Psoas muscle (tissue), 8 donors: ENCODE data around the gene SETD1B. TPM values are rescaled to one million over a fixed set of nuclear protein-coding genes. Genes with fewer than 3 reads are reported as not detected.

ENCODE experiments used
- ATAC-seq, 4 donors: fragments of 200-7000 bp; cut with Tn5 transposase; one replicate each; pipeline ENCODE4 v1.9.1; 2020; ENCODE audit warnings: moderate library complexity in 3 of 4, mild to moderate bottlenecking in 2 of 4
- DNase-seq, 2 donors: peaks; one replicate each; pipeline ENCODE4 v3.0.0-alpha.2; 2020
- H3K27ac ChIP-seq: fragments of 200-600 bp; one replicate; pipeline ENCODE4 v1.8.0; 2022
- H3K27me3 ChIP-seq, 3 donors: fragments of 200-600 bp in 1 of 3; one replicate each; pipeline versions ENCODE4 v1.6.1 to v1.8.0; 2013 to 2022; ENCODE audit warnings: low read length in 2 of 3, mild to moderate bottlenecking in 2 of 3, moderate library complexity in 1 of 3; ENCODE audit not compliant: insufficient read depth in 3 of 3
- H3K36me3 ChIP-seq, 2 donors: fragments of 200-600 bp in 1 of 2; one replicate each; pipeline versions ENCODE4 v1.6.1 to v1.8.0; 2013 to 2022; ENCODE audit warnings: low read depth in 1 of 2, mild to moderate bottlenecking in 1 of 2, moderate library complexity in 1 of 2; ENCODE audit not compliant: insufficient read depth in 1 of 2
- H3K4me1 ChIP-seq: fragments of 200-600 bp; one replicate; pipeline ENCODE4 v1.8.0; 2022
- H3K4me3 ChIP-seq: fragments of 200-600 bp; one replicate; pipeline ENCODE4 v1.8.0; 2022; ENCODE audit warnings: mild to moderate bottlenecking
- H3K9me3 ChIP-seq: fragments of 200-600 bp; one replicate; pipeline ENCODE4 v1.8.0; 2022
- WGBS, 3 donors: extraction: QIAGEN DNeasy Blood & Tissue Kit; methylation state at CpG; one replicate each; pipeline versions ENCODE4 v1.1.6 to v1.1.7; 2013; 5-methylcytosine and 5-hydroxymethylcytosine counted together
- intact Hi-C, 2 donors: fragments of 100-400 bp; cut with DNase I; formaldehyde crosslinking; loops; one replicate each; pipeline versions ENCODE4 v1.11.0 to v1.14.2; 2022
- polyA plus RNA-seq, 3 donors: library from polyadenylated mRNA; stranded (reverse); fragments of 200-250 nt; gene quantifications; one replicate each; pipeline ENCODE4 v1.2.3, GENCODE V29; 2013
- total RNA-seq, 4 donors: library from RNA; stranded (reverse); fragmentation: NEBNext Ultra II Directional in 2 of 4; extraction: Animal tissue kit (Norgen Biotek cat#: 25700) in 2 of 4; gene quantifications; one replicate each; pipeline versions ENCODE4 v1.2.1 to v1.2.4, GENCODE V29; 2021 to 2023
- TF ChIP-seq, protein P1 (sequence below): fragments of 200-600 bp; IDR thresholded peaks from one replicate; pipeline ENCODE4 v1.8.0; 2022; ENCODE audit warnings: antibody characterized with exemption
- donor health status: healthy with polysubstance abuse.
- donor health status: DM: no; HTN: no; CAD: no; lungs with moderate emphysema.
- donor health status: Bipolar disorder and iron deficiency.
- donor health status: healthy.
- donor health status: DM: yes; HTN: yes; CAD: no.
- donor health status: DM: no; HTN: no; CAD: no.
- donor health status: DM: no; HTN: no; CAD: no.
- donor health status: DM: yes; HTN: yes; CAD: no.

SETD1B gene
- total and polyA plus RNA-seq, 7 donors = 2.8 to 13.0 (median 9.2) TPM

DNA sequence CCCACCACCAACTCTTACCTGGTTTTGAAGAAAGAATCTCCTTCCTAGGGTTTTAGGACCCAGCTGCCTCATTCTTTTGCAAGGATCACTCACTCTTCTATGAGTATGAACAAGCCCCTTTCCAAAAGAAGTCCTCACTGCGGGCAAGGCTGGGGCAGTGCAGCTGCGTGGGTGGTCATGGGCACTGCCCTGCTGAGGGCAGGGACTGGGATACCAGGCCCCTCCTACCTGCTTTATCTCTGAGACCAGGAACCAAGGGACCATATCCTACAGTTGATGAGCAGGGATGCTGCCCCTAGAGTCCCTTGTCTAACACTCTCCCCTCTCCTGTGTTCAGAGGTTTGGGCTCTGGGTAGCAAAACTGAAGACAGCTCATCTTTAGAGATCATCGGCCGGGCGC, 34.3 kb downstream of the SETD1B start:
- TF ChIP-seq, protein P1, sequence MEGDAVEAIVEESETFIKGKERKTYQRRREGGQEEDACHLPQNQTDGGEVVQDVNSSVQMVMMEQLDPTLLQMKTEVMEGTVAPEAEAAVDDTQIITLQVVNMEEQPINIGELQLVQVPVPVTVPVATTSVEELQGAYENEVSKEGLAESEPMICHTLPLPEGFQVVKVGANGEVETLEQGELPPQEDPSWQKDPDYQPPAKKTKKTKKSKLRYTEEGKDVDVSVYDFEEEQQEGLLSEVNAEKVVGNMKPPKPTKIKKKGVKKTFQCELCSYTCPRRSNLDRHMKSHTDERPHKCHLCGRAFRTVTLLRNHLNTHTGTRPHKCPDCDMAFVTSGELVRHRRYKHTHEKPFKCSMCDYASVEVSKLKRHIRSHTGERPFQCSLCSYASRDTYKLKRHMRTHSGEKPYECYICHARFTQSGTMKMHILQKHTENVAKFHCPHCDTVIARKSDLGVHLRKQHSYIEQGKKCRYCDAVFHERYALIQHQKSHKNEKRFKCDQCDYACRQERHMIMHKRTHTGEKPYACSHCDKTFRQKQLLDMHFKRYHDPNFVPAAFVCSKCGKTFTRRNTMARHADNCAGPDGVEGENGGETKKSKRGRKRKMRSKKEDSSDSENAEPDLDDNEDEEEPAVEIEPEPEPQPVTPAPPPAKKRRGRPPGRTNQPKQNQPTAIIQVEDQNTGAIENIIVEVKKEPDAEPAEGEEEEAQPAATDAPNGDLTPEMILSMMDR = no peak
- no peak for ATAC-seq
- no peaks in the 10 kb centered on the region for H3K27me3 ChIP-seq
- H3K27ac ChIP-seq = no peak overlapping the region
- intact Hi-C loops = no loop called here
- no peak for DNase-seq
- no peak overlapping the region for H3K4me3 ChIP-seq
- no peaks in the 10 kb centered on the region for H3K4me1 ChIP-seq
- H3K36me3 ChIP-seq = no peaks in the 10 kb centered on the region
- 86 to 91% (median 86%) methylated on average over 5 of the region's 5 CpGs for WGBS, 3 donors
- H3K9me3 ChIP-seq = no peaks in the 10 kb centered on the region

DNA sequence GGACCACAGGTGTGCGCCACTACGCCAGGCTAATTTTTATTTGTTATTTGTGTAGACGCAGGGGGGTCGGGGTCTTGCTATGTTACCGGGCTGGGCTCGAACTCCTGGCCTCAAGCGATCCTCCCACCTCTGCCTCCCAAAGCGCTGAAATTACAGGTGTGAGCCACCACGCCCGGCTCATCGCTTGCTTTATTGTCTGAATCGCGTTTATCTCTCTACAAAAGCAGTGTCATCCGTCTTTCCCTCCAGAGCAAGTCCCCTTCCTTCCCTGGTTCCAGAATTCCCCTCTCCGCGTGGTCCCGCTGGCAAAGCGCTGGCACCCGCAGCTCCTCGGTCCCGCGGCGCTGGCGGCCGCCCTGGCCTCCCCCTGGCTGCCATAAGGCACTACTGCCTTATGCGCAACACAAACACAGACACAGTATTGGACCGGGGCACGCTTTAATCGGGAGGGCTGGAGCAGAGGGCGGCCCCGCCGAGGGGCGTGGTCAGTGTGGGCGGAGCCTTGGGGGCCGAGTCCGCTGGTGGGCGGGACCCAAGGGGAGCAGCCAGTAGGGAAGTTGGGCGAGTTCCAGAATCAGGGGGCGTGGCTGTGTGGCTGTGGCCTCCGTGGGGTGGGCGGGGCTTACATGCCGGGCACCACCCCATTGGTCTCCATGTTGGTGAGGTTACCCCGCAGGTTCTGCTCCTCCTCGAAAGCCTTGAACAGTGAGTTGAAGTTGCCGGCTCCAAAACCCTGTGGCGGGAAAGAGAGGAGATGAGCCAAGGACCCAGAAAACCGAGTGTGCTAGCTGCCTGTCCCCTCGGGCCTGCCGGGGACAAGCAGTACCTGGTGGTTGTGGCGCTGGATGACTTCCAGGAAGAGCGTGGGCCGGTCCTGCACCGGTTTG, 35.5 kb downstream of the SETD1B start:
- Histone ChIP-seq H3K4me3 (peak overlapping the region; percentile 74), H3K27ac (peak overlapping the region; percentile 67), H3K4me1 (no peaks in the 10 kb centered on the region), H3K36me3 (no peaks in the 10 kb centered on the region), H3K27me3 (no peaks in the 10 kb centered on the region), H3K9me3 (no peaks in the 10 kb centered on the region)
- DNase-seq = peak; percentile 99 to 100
- TF ChIP-seq, protein P1 = peak; percentile 44
- ATAC-seq = peak; percentile 98 to 100 (median 98)
- 12 to 13% (median 12%) methylated on average over 51 to 53 of the region's 53 CpGs for WGBS, 3 donors
- intact Hi-C loops = no loop called here

DNA sequence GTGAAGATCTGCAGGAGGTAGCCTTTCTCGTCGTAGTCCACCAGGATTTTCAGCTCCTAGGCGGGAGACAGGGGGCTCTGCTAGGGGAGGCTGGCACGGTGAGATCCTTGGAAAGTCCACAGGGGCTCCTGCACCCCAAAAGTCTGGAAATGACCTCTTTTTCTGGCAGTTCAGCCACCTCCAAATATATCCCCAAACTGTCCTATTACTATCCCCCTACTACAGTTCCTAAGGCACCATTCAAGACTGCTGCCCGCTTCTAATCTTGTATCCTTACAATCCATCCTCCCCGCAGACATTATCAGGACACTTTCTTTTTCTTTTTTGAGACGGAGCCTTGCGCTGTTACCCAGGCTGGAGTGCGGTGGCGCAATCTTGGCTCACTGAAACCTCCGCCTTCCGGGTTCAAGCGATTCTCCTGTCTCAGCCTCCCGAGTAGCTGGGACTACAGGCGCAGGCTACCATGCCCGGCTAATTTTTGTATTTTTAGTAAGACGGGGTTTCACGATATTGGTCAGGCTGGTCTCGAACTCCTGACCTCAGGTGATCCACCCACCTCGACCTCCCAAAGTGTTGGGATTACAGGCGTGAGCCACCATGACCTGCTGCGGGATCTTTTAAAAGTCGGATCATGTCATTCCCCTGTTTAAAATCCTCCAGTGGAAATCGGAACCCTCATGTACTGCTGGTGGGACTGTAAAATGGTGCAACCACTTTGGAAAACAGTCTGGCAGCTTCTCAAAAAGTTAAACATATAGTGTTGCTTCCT, 36.4 kb downstream of the SETD1B start:
- DNase-seq = no peak
- ATAC-seq = peak in 1 of 4 donors; percentile 2
- 78 to 81% (median 78%) methylated on average over 24 of the region's 24 CpGs for WGBS, 3 donors
- Histone ChIP-seq H3K36me3 (no peaks in the 10 kb centered on the region), H3K4me3 (peak overlapping the region; percentile 74), H3K27ac (peak overlapping the region; percentile 67), H3K9me3 (no peaks in the 10 kb centered on the region), H3K27me3 (no peaks in the 10 kb centered on the region), H3K4me1 (no peaks in the 10 kb centered on the region)
- intact Hi-C loops = loop anchor here (5.0 kb wide), 2 partner anchors 42 to 47 kb away; partner anchors contain the start of gene PSMD9 (in 1 of the 2)
- TF ChIP-seq, protein P1 = no peak

DNA sequence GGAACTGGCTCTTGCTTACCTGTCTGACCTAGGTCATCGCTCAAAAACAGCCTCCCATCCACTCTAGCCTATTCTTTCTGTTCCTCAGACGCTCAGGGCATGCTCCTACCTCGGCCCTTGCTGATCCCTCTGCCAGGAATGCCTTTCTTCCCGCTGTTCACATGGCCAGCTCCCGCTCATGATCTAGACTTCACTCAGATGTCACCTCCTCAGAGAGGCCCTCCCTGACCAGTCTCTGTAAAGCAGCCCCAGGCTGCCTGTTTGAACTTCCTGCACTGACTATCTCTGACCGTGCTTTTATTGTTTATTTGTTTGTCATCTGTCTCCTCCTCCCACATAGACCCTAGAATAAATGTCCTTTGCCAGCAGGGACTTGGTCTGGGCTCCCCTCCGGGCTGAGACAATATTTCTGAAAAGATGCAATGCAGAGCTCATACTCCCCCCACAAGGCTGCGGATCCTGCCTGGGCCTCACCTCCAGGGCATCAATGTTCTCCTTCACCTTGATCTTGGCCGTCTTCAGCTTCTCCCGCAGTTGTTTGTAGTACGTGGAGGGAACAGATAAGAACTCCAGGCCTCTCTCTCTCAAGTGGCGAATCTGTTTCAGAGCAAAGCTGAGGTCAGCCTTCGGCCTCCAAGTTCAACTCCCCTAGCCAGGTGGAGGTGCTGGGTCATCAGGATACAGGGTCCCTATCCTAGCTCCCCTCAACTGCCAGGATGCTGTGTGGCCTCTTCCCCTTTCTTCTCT, 39.6 kb downstream of the SETD1B start:
- H3K27ac ChIP-seq = no peak overlapping the region
- WGBS, 3 donors = 74 to 83% (median 78%) methylated on average over 13 of the region's 13 CpGs
- DNase-seq (no peak), ATAC-seq (no peak)
- TF ChIP-seq, protein P1 = no peak
- H3K27me3 ChIP-seq = no peaks in the 10 kb centered on the region
- H3K9me3 ChIP-seq = no peaks in the 10 kb centered on the region
- H3K4me1 ChIP-seq = no peaks in the 10 kb centered on the region
- H3K36me3 ChIP-seq = no peaks in the 10 kb centered on the region
- no peak overlapping the region for H3K4me3 ChIP-seq
- intact Hi-C loops = loop anchor here (5.0 kb wide), 2 partner anchors 39 to 44 kb away; partner anchors contain the start of gene PSMD9 (in 1 of the 2)
